Neural cell (in vitro differentiated cells): ENCODE results near the gene METTL8. TPM values are rescaled to one million over a fixed set of nuclear protein-coding genes. Genes with fewer than 3 reads are reported as not detected.

ENCODE experiments used
- H2AFZ ChIP-seq: fragments of 200-600, 300-800 bp; sonication (generic), shearing (Covaris generic); 2 replicates; pipeline ENCODE4 v1.6.0; 2014; ENCODE audit warnings: low read depth, mild to moderate bottlenecking, antibody characterized with exemption, low read length, moderate library complexity
- H3F3A ChIP-seq: fragments of 200-600 bp; shearing (Covaris generic); 2 replicates; pipeline ENCODE4 v1.6.1; 2016; ENCODE audit warnings: mild to moderate bottlenecking, moderate library complexity, mixed read lengths, antibody characterized with exemption, low read length; ENCODE audit not compliant: insufficient read depth, poor library complexity, severe bottlenecking
- H3K27ac ChIP-seq: fragments of 200-600, 300-800 bp; sonication (generic), shearing (Covaris generic); 2 replicates; pipeline ENCODE4 v1.5.1; 2014; ENCODE audit warnings: mild to moderate bottlenecking, low read length, moderate library complexity
- H3K27me3 ChIP-seq: fragments of 300-800, 200-600 bp; sonication (generic), shearing (Covaris generic); 2 replicates; pipeline ENCODE4 v1.6.0; 2014; ENCODE audit warnings: mild to moderate bottlenecking, low read depth, low read length, moderate library complexity; ENCODE audit not compliant: insufficient read depth
- H3K36me3 ChIP-seq: fragments of 300-800, 200-600 bp; sonication (generic), shearing (Covaris generic); 2 replicates; pipeline ENCODE4 v1.5.1; 2014; ENCODE audit warnings: mild to moderate bottlenecking, antibody characterized with exemption, low read length, moderate library complexity; ENCODE audit not compliant: insufficient read depth
- H3K4me2 ChIP-seq: fragments of 300-800, 200-600 bp; sonication (generic), shearing (Covaris generic); 2 replicates; pipeline ENCODE4 v1.6.0; 2014; ENCODE audit warnings: mild to moderate bottlenecking, low read length
- H3K4me3 ChIP-seq: fragments of 300-800, 200-600 bp; sonication (generic), shearing (Covaris generic); 2 replicates; pipeline ENCODE4 v1.5.1; 2014; ENCODE audit warnings: mild to moderate bottlenecking, low read length, moderate library complexity
- H3K79me2 ChIP-seq: fragments of 200-600 bp; shearing (Covaris generic); replicated peaks from 2 replicates; pipeline ENCODE4 v1.6.0; 2014; ENCODE audit warnings: mild to moderate bottlenecking, low read length, moderate library complexity; ENCODE audit not compliant: insufficient read depth
- H3K9ac ChIP-seq: fragments of 300-800, 200-600 bp; sonication (generic), shearing (Covaris generic); 2 replicates; pipeline ENCODE4 v1.6.1; 2016; ENCODE audit warnings: mild to moderate bottlenecking, low read length, mixed read lengths
- H3K9me2 ChIP-seq: fragments of 200-600 bp; shearing (Covaris generic); 2 replicates; pipeline ENCODE4 v1.6.1; 2016; ENCODE audit warnings: mild to moderate bottlenecking, low read length, mixed read lengths; ENCODE audit not compliant: insufficient read depth
- H3K9me3 ChIP-seq: fragments of 200-600, 300-800 bp; sonication (generic), shearing (Covaris generic); 2 replicates; pipeline ENCODE4 v1.6.1; 2016; ENCODE audit warnings: mild to moderate bottlenecking, mixed run types, low read length, moderate library complexity, mixed read lengths
- H4K20me1 ChIP-seq: fragments of 200-600 bp; shearing (Covaris generic); 2 replicates; pipeline ENCODE4 v1.6.1; 2016; ENCODE audit warnings: mild to moderate bottlenecking, mixed run types; ENCODE audit not compliant: insufficient read depth
- CTCF ChIP-seq: fragments of 450-650 bp; IDR thresholded peaks from 2 replicates; pipeline ENCODE4 v1.5.1; 2014; ENCODE audit warnings: antibody characterized with exemption, mild to moderate bottlenecking, moderate library complexity; ENCODE audit not compliant: poor library complexity, severe bottlenecking
- EP300 ChIP-seq: fragments of 450-650 bp; conservative IDR thresholded peaks from 2 replicates; pipeline ENCODE4 v1.6.1; 2014; ENCODE audit warnings: antibody characterized with exemption, mild to moderate bottlenecking, moderate library complexity; ENCODE audit not compliant: poor library complexity, severe bottlenecking
- EZH2 ChIP-seq: fragments of 200-600, 300-800 bp; shearing (Covaris generic), sonication (generic); IDR thresholded peaks from 2 replicates; pipeline ENCODE4 v1.6.1; 2014; ENCODE audit warnings: antibody characterized with exemption, low read length, borderline replicate concordance, mild to moderate bottlenecking; ENCODE audit not compliant: insufficient read depth, poor library complexity, severe bottlenecking
- MXI1 ChIP-seq: fragments of 450-650 bp; conservative IDR thresholded peaks from 2 replicates; pipeline ENCODE4 v1.6.1; 2014; ENCODE audit warnings: antibody characterized with exemption, mild to moderate bottlenecking; ENCODE audit not compliant: poor library complexity, severe bottlenecking
- POLR2AphosphoS5 ChIP-seq: IDR thresholded peaks from 2 replicates; pipeline ENCODE4 v1.6.1; 2012
- RAD21 ChIP-seq: fragments of 450-650 bp; conservative IDR thresholded peaks from 2 replicates; pipeline ENCODE4 v1.6.1; 2014; ENCODE audit warnings: antibody characterized with exemption, mild to moderate bottlenecking, moderate library complexity
- SMC3 ChIP-seq: fragments of 450-650 bp; conservative IDR thresholded peaks from 2 replicates; pipeline ENCODE4 v1.6.1; 2014; ENCODE audit warnings: antibody characterized with exemption, mild to moderate bottlenecking, moderate library complexity; ENCODE audit not compliant: poor library complexity
- TAF1 ChIP-seq: IDR thresholded peaks from 2 replicates; pipeline ENCODE4 v1.6.1; 2012; ENCODE audit warnings: low read depth
- polyA plus RNA-seq: library from polyadenylated mRNA; depleted of rRNA; stranded (reverse); fragments of >200 nt; gene quantifications from 2 replicates; pipeline ENCODE4 v1.2.3, GENCODE V29; 2014
- TF ChIP-seq, protein P1 (sequence below): IDR thresholded peaks from 2 replicates; pipeline ENCODE4 v1.6.1; 2012; ENCODE audit warnings: borderline replicate concordance

METTL8 gene
- polyA plus RNA-seq, 1 donor from 2014 or later = 13.7 TPM

DNA sequence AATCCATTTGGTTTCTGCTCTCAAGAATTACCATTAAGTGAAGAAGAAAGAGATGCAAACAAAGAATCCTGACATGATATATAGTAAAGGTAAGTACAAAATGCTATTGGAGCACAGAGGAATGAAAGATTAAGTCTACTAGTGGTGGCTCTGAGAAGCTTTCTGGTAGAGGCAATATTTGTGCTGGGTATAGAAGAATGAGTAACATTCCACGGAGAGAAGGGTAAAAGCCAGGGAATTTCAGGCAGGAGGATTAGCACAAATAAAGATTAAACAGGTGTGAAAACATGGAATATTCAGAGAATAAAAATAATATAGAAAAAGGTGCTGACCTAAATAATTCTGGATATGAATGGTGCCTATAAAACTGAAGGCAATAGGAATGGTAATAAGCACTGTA lies 31.8 kb downstream of the METTL8 start:
- Histone ChIP-seq H3K27ac (no peak overlapping the region), H3K4me2 (no peak overlapping the region), H4K20me1 (no peaks in the 10 kb centered on the region), H3K79me2 (no peaks in the 10 kb centered on the region), H3K27me3 (no peaks in the 10 kb centered on the region), H3F3A (no peaks in the 10 kb centered on the region), H3K36me3 (no peaks in the 10 kb centered on the region), H3K4me3 (no peak overlapping the region), H2AFZ (no peak overlapping the region), H3K9ac (no peak overlapping the region), H3K9me2 (no peaks in the 10 kb centered on the region), H3K9me3 (no peaks in the 10 kb centered on the region)
- TF ChIP-seq SMC3 (no peak), TAF1 (no peak), CTCF (no peak)

GRCh38 chr2:171400395-171400794 lies 33.4 kb downstream of the METTL8 start:
- H3K9me3 ChIP-seq = no peaks in the 10 kb centered on the region
- no peaks in the 10 kb centered on the region for H3K36me3 ChIP-seq
- no peak overlapping the region for H2AFZ ChIP-seq
- H3K4me3 ChIP-seq = no peak overlapping the region
- H3K79me2 ChIP-seq = no peaks in the 10 kb centered on the region
- no peaks in the 10 kb centered on the region for H3F3A ChIP-seq
- peak overlapping the region; percentile 82 for H3K27ac ChIP-seq
- TF ChIP-seq, protein P1, sequence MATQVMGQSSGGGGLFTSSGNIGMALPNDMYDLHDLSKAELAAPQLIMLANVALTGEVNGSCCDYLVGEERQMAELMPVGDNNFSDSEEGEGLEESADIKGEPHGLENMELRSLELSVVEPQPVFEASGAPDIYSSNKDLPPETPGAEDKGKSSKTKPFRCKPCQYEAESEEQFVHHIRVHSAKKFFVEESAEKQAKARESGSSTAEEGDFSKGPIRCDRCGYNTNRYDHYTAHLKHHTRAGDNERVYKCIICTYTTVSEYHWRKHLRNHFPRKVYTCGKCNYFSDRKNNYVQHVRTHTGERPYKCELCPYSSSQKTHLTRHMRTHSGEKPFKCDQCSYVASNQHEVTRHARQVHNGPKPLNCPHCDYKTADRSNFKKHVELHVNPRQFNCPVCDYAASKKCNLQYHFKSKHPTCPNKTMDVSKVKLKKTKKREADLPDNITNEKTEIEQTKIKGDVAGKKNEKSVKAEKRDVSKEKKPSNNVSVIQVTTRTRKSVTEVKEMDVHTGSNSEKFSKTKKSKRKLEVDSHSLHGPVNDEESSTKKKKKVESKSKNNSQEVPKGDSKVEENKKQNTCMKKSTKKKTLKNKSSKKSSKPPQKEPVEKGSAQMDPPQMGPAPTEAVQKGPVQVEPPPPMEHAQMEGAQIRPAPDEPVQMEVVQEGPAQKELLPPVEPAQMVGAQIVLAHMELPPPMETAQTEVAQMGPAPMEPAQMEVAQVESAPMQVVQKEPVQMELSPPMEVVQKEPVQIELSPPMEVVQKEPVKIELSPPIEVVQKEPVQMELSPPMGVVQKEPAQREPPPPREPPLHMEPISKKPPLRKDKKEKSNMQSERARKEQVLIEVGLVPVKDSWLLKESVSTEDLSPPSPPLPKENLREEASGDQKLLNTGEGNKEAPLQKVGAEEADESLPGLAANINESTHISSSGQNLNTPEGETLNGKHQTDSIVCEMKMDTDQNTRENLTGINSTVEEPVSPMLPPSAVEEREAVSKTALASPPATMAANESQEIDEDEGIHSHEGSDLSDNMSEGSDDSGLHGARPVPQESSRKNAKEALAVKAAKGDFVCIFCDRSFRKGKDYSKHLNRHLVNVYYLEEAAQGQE = no peak
- TF ChIP-seq EZH2 (no peak), EP300 (no peak), TAF1 (no peak), RAD21 (no peak), MXI1 (no peak), POLR2AphosphoS5 (no peak), CTCF (no peak), SMC3 (no peak)
- no peaks in the 10 kb centered on the region for H3K27me3 ChIP-seq
- H4K20me1 ChIP-seq = no peaks in the 10 kb centered on the region
- H3K9me2 ChIP-seq = no peaks in the 10 kb centered on the region
- H3K9ac ChIP-seq = no peak overlapping the region
- no peak overlapping the region for H3K4me2 ChIP-seq
